PC-9 (cell line): ENCODE measurements around the gene RBMX.

Experiments used
- CTCF ChIP-seq: fragments of 200-600 bp; sonication (generic); conservative IDR thresholded peaks from 2 replicates; pipeline ENCODE4 v1.6.1; 2017; ENCODE audit warnings: mixed run types, antibody characterized with exemption, mild to moderate bottlenecking, moderate library complexity
- EZH2 ChIP-seq: fragments of 200-600 bp; sonication (generic); IDR thresholded peaks from 2 replicates; pipeline ENCODE4 v1.8.0; 2017; ENCODE audit warnings: antibody characterized with exemption, low read depth

GRCh38 chrX:136865270-136866158, 15.0 kb downstream of the RBMX start:
- no peak for TF ChIP-seq CTCF
- TF ChIP-seq EZH2: no peak
